WTC11 (cell line): ENCODE measurements around the gene FAM228A. TPM values are rescaled to one million over a fixed set of nuclear protein-coding genes. Genes with fewer than 3 reads are reported as not detected.

Source experiments
- ATAC-seq: fragments of 200-7000 bp; cut with Tn5 transposase; 2 replicates; pipeline ENCODE4 v1.10.0; 2021; ENCODE audit warnings: mild to moderate bottlenecking, moderate library complexity
- CTCF ChIA-PET: fragments of 300-600 bp; sonication (Branson Sonifier 250); formaldehyde crosslinking; loops from one replicate; lab custom pipeline; 2021; ENCODE audit warnings: antibody characterized with exemption; lab: Charles Lee
- POLR2A ChIA-PET: fragments of 350-600 bp; sonication (Branson Sonifier 250); formaldehyde crosslinking; loops from one replicate; lab custom pipeline; 2021; ENCODE audit warnings: antibody characterized with exemption; lab: Charles Lee
- DNase-seq: peaks from one replicate; pipeline ENCODE4 v3.0.0; 2021; ENCODE audit warnings: low spot score
- H3K27ac Mint-ChIP-seq: 2 replicates; pipeline ENCODE4 v1.8.0; 2021; ENCODE audit warnings: mixed read lengths
- H3K27me3 Mint-ChIP-seq: 2 replicates; pipeline ENCODE4 v1.8.0; 2021; ENCODE audit warnings: low read depth, mild to moderate bottlenecking, moderate library complexity, mixed read lengths
- H3K36me3 Mint-ChIP-seq: 2 replicates; pipeline ENCODE4 v1.8.0; 2021; ENCODE audit warnings: mixed read lengths
- H3K4me1 Mint-ChIP-seq: 2 replicates; pipeline ENCODE4 v1.8.0; 2022; ENCODE audit warnings: mixed read lengths
- H3K4me3 Mint-ChIP-seq: 2 replicates; pipeline ENCODE4 v1.8.0; 2021; ENCODE audit warnings: mild to moderate bottlenecking, moderate library complexity, mixed read lengths
- H3K9me3 Mint-ChIP-seq: 2 replicates; pipeline ENCODE4 v1.8.0; 2021; ENCODE audit warnings: mixed read lengths
- AR ChIP-seq: fragments of 250-450 bp; sonication (Bioruptor Pico); IDR thresholded peaks from 2 replicates; pipeline ENCODE4 v1.9.0; 2021; ENCODE audit warnings: mild to moderate bottlenecking
- ATF6 ChIP-seq: sonication (generic); formaldehyde crosslinking; IDR thresholded peaks from 2 replicates; pipeline ENCODE4 v1.8.1; 2023; ENCODE audit warnings: mild to moderate bottlenecking, missing genetic modification reagents
- CBFB ChIP-seq: sonication (generic); formaldehyde crosslinking; IDR thresholded peaks from 2 replicates; pipeline ENCODE4 v1.8.1; 2022; ENCODE audit warnings: mild to moderate bottlenecking, low read depth, missing genetic modification reagents
- CDX4 ChIP-seq: fragments of 250-450 bp; sonication (Bioruptor Pico); IDR thresholded peaks from 2 replicates; pipeline ENCODE4 v1.9.0; 2021; ENCODE audit warnings: moderate library complexity, mild to moderate bottlenecking, inconsistent platforms, borderline replicate concordance
- CREM ChIP-seq: sonication (generic); formaldehyde crosslinking; IDR thresholded peaks from 2 replicates; pipeline ENCODE4 v1.8.1; 2022; ENCODE audit warnings: mild to moderate bottlenecking, missing genetic modification reagents, moderate library complexity
- ELF4 ChIP-seq: sonication (generic); formaldehyde crosslinking; IDR thresholded peaks from 2 replicates; pipeline ENCODE4 v1.8.1; 2022; ENCODE audit warnings: low read depth, mild to moderate bottlenecking, moderate library complexity, missing genetic modification reagents
- ERG ChIP-seq: fragments of 250-450 bp; sonication (Bioruptor Pico); IDR thresholded peaks from 2 replicates; pipeline ENCODE4 v1.8.0; 2021; ENCODE audit warnings: mild to moderate bottlenecking
- FOXJ3 ChIP-seq: sonication (generic); formaldehyde crosslinking; IDR thresholded peaks from 2 replicates; pipeline ENCODE4 v1.9.0; 2021; ENCODE audit warnings: missing genetic modification reagents, mild to moderate bottlenecking, borderline replicate concordance
- FOXK1 ChIP-seq: sonication (generic); formaldehyde crosslinking; IDR thresholded peaks from 2 replicates; pipeline ENCODE4 v1.8.0; 2022; ENCODE audit warnings: mild to moderate bottlenecking, moderate library complexity, missing genetic modification reagents
- FOXP1 ChIP-seq: sonication (generic); formaldehyde crosslinking; IDR thresholded peaks from 2 replicates; pipeline ENCODE4 v1.8.0; 2022; ENCODE audit warnings: missing genetic modification reagents, mild to moderate bottlenecking, moderate library complexity, borderline replicate concordance
- MAX ChIP-seq: sonication (generic); formaldehyde crosslinking; IDR thresholded peaks from 2 replicates; pipeline ENCODE4 v1.8.0; 2022; ENCODE audit warnings: mild to moderate bottlenecking, missing genetic modification reagents
- MXD4 ChIP-seq: fragments of 250-450 bp; sonication (Bioruptor Pico); IDR thresholded peaks from 2 replicates; pipeline ENCODE4 v1.8.0; 2021; ENCODE audit warnings: mild to moderate bottlenecking, moderate library complexity, borderline replicate concordance
- NR3C1 ChIP-seq: sonication (generic); formaldehyde crosslinking; conservative IDR thresholded peaks from 2 replicates; pipeline ENCODE4 v1.8.1; 2023; ENCODE audit warnings: low read depth, mild to moderate bottlenecking, missing genetic modification reagents
- PREB ChIP-seq: sonication (generic); formaldehyde crosslinking; IDR thresholded peaks from 2 replicates; pipeline ENCODE4 v1.8.1; 2022; ENCODE audit warnings: mild to moderate bottlenecking, missing genetic modification reagents, moderate library complexity, borderline replicate concordance
- TEAD1 ChIP-seq: sonication (generic); formaldehyde crosslinking; IDR thresholded peaks from 2 replicates; pipeline ENCODE4 v1.8.0; 2022; ENCODE audit warnings: mild to moderate bottlenecking, missing genetic modification reagents
- TP53 ChIP-seq: sonication (generic); formaldehyde crosslinking; IDR thresholded peaks from 2 replicates; pipeline ENCODE4 v1.8.1; 2023; ENCODE audit warnings: mild to moderate bottlenecking, missing genetic modification reagents
- USF1 ChIP-seq: sonication (generic); formaldehyde crosslinking; IDR thresholded peaks from 2 replicates; pipeline ENCODE4 v1.8.0; 2022; ENCODE audit warnings: mild to moderate bottlenecking, missing genetic modification reagents
- USF2 ChIP-seq: sonication (generic); formaldehyde crosslinking; IDR thresholded peaks from 2 replicates; pipeline ENCODE4 v1.8.1; 2023; ENCODE audit warnings: mild to moderate bottlenecking, missing genetic modification reagents, moderate library complexity
- ZBTB21 ChIP-seq: sonication (generic); formaldehyde crosslinking; IDR thresholded peaks from 2 replicates; pipeline ENCODE4 v1.8.1; 2023; ENCODE audit warnings: mild to moderate bottlenecking, missing genetic modification reagents, borderline replicate concordance
- ZNF219 ChIP-seq: sonication (generic); formaldehyde crosslinking; IDR thresholded peaks from 2 replicates; pipeline ENCODE4 v1.8.0; 2023; ENCODE audit warnings: missing genetic modification reagents, mild to moderate bottlenecking, borderline replicate concordance
- ZNF232 ChIP-seq: sonication (generic); formaldehyde crosslinking; IDR thresholded peaks from 2 replicates; pipeline ENCODE4 v1.8.0; 2022; ENCODE audit warnings: mild to moderate bottlenecking, missing genetic modification reagents
- ZNF416 ChIP-seq: fragments of 250-450 bp; sonication (Bioruptor Pico); IDR thresholded peaks from 2 replicates; pipeline ENCODE4 v1.9.0; 2021; ENCODE audit warnings: mild to moderate bottlenecking, inconsistent platforms
- ZNF423 ChIP-seq: fragments of 250-450 bp; sonication (Bioruptor Pico); IDR thresholded peaks from 2 replicates; pipeline ENCODE4 v2.1.2; 2022; ENCODE audit warnings: mild to moderate bottlenecking, moderate library complexity
- ZSCAN18 ChIP-seq: fragments of 250-450 bp; sonication (Bioruptor Pico); IDR thresholded peaks from 2 replicates; pipeline ENCODE4 v2.1.2; 2022; ENCODE audit warnings: mild to moderate bottlenecking, moderate library complexity
- total RNA-seq: library from RNA; stranded (reverse); gene quantifications from 3 replicates; pipeline ENCODE4 v1.2.3, GENCODE V29; 2021

The FAM228A gene
- total RNA-seq, 1 experiment from 2014 or later, result 0.09 TPM

GRCh38 chr2:24207359-24207758 lies 32.5 kb downstream of the FAM228A start:
- POLR2A ChIA-PET, result no interaction called here
- Mint-ChIP-seq H3K4me1 (0 out of 2 replicates have a peak, but pooled peaks cover 3% of the 10 kb centered on the region), H3K36me3 (peaks cover 4% of the 10 kb centered on the region; the same call in 1 of the 2 replicates)
- no peak for TF ChIP-seq MXD4 (CRISPR knock-in tag)
- TF ChIP-seq NR3C1 (CRISPR knock-in tag), result no peak
- TF ChIP-seq CREM (CRISPR knock-in tag), result no peak
- no peak for TF ChIP-seq FOXK1
- TF ChIP-seq FOXP1 (CRISPR knock-in tag), result no peak
- TF ChIP-seq ZNF219 (CRISPR knock-in tag), result no peak
- TF ChIP-seq ERG (CRISPR knock-in tag), result no peak
- TF ChIP-seq USF1 (CRISPR knock-in tag), result no peak
- TF ChIP-seq ZNF423 (CRISPR knock-in tag), result no peak
- TF ChIP-seq ZNF416, result no peak
- no peak for TF ChIP-seq ZNF232 (CRISPR knock-in tag)
- TF ChIP-seq MAX (CRISPR knock-in tag), result no peak
- TF ChIP-seq ZBTB21, result no peak
- no peak for TF ChIP-seq ZSCAN18 (CRISPR knock-in tag)
- no peak for TF ChIP-seq FOXJ3 (CRISPR knock-in tag)
- no peak for TF ChIP-seq PREB
- TF ChIP-seq, all 79 proteins: peak for 0
- DNase-seq (no peak), ATAC-seq (no peak)
- Mint-ChIP-seq H3K27me3 (no peaks in the 10 kb centered on the region), H3K9me3 (no peaks in the 10 kb centered on the region), H3K4me3 (no peak overlapping the region), H3K27ac (no peak overlapping the region)
- CTCF ChIA-PET, result interaction anchor here (0.5 to 3.2 kb wide), 2 partner anchors 123 to 132 kb away, joined by 3 to 12 read pairs; partner anchors contain the start of gene TP53I3

- POLR2A ChIA-PET, result no interaction called here
- H3K4me3 Mint-ChIP-seq, result no peak overlapping the region
- no peaks in the 10 kb centered on the region for H3K27me3 Mint-ChIP-seq
- no peak for TF ChIP-seq FOXK1
- no peak for TF ChIP-seq TP53 (CRISPR knock-in tag)
- no peak for TF ChIP-seq FOXP1 (CRISPR knock-in tag)
- TF ChIP-seq CBFB (CRISPR knock-in tag), result no peak
- no peak for TF ChIP-seq USF2 (CRISPR knock-in tag)
- no peak for TF ChIP-seq AR
- no peak for TF ChIP-seq TEAD1 (CRISPR knock-in tag)
- no peak for TF ChIP-seq CDX4 (CRISPR knock-in tag)
- no peak for TF ChIP-seq ELF4 (CRISPR knock-in tag)
- no peak for TF ChIP-seq ATF6 (CRISPR knock-in tag)
- TF ChIP-seq NR3C1 (CRISPR knock-in tag), result no peak
Observed at GRCh38 chr2:24208490-24208889, 33.6 kb downstream of the FAM228A start.

More at GRCh38 chr2:24208490-24208889, 33.6 kb downstream of the FAM228A start:
- ATAC-seq (no peak), DNase-seq (no peak)
- Mint-ChIP-seq H3K4me1 (0 out of 2 replicates have a peak, but pooled peaks cover 3% of the 10 kb centered on the region), H3K9me3 (no peaks in the 10 kb centered on the region), H3K27ac (peak overlapping the region; percentile 39; the same call in 1 of the 2 replicates), H3K36me3 (peaks cover 4% of the 10 kb centered on the region; the same call in 1 of the 2 replicates)
- CTCF ChIA-PET, result interaction anchor here (3.2 kb wide), 1 partner anchor 124 kb away, joined by 12 read pairs; the partner anchor contains the start of gene TP53I3
